AG04449 (cell line): ENCODE results near the gene SLC15A3.

Experiments
- CTCF ChIA-PET: fragments of 350-600 bp; formaldehyde crosslinking; extraction: SDS; loops from one replicate; lab custom pipeline; 2021; ENCODE audit warnings: antibody characterized with exemption; lab: Yijun Ruan, JAX
- POLR2A ChIA-PET: fragments of 400-600, 350-600 bp; formaldehyde crosslinking; extraction: SDS; loops from one replicate; lab custom pipeline; 2020; ENCODE audit warnings: antibody characterized with exemption, inconsistent platforms; lab: Yijun Ruan, JAX
- DNase-seq: peaks from one replicate; pipeline ENCODE4 v3.0.0-alpha.2; 2010; ENCODE audit warnings: low read depth, low spot score
- H3K4me3 ChIP-seq: 2 replicates; pipeline ENCODE4 v1.5.1; 2011; ENCODE audit warnings: low read depth, mild to moderate bottlenecking, control low read depth, low read length
- TF ChIP-seq, protein P1 (sequence below): IDR thresholded peaks from one replicate; pipeline ENCODE4 v1.5.1; 2011; ENCODE audit warnings: mild to moderate bottlenecking, moderate library complexity, low read length, control low read depth, inconsistent platforms; ENCODE audit not compliant: insufficient read depth; ENCODE audit errors: missing control alignments

The SLC15A3 gene

DNA sequence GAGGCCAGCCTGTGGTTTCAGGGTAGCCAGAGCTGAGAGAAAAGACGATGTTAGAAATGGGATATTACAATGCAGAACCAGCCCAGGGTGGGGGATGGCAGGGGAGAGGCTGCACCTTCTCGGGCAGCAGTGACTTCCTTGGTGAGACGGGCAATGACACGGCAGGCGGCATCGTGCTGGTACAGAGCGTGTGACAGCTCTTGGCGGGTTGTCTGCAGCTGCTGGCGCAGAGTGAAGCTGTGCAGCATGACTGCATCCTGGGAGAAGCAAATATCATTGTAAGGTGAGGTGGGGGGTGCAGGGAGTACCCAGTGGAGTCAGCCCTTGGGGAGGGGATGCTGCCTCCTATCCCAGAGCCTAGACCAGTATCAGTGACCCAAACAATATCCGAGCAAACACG, 49.4 kb downstream of the SLC15A3 start:
- DNase-seq: no peak
- TF ChIP-seq, protein P1, sequence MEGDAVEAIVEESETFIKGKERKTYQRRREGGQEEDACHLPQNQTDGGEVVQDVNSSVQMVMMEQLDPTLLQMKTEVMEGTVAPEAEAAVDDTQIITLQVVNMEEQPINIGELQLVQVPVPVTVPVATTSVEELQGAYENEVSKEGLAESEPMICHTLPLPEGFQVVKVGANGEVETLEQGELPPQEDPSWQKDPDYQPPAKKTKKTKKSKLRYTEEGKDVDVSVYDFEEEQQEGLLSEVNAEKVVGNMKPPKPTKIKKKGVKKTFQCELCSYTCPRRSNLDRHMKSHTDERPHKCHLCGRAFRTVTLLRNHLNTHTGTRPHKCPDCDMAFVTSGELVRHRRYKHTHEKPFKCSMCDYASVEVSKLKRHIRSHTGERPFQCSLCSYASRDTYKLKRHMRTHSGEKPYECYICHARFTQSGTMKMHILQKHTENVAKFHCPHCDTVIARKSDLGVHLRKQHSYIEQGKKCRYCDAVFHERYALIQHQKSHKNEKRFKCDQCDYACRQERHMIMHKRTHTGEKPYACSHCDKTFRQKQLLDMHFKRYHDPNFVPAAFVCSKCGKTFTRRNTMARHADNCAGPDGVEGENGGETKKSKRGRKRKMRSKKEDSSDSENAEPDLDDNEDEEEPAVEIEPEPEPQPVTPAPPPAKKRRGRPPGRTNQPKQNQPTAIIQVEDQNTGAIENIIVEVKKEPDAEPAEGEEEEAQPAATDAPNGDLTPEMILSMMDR: no peak
- ChIA-PET CTCF (interaction anchor here (1.2 to 26.0 kb wide), 7 partner anchors 8 to 271 kb away, joined by 3 to 1087 read pairs (median 15); partner anchors contain the start of genes CCDC86 and TMEM109), POLR2A (no interaction called here)
- H3K4me3 ChIP-seq: no peak overlapping the region

DNA sequence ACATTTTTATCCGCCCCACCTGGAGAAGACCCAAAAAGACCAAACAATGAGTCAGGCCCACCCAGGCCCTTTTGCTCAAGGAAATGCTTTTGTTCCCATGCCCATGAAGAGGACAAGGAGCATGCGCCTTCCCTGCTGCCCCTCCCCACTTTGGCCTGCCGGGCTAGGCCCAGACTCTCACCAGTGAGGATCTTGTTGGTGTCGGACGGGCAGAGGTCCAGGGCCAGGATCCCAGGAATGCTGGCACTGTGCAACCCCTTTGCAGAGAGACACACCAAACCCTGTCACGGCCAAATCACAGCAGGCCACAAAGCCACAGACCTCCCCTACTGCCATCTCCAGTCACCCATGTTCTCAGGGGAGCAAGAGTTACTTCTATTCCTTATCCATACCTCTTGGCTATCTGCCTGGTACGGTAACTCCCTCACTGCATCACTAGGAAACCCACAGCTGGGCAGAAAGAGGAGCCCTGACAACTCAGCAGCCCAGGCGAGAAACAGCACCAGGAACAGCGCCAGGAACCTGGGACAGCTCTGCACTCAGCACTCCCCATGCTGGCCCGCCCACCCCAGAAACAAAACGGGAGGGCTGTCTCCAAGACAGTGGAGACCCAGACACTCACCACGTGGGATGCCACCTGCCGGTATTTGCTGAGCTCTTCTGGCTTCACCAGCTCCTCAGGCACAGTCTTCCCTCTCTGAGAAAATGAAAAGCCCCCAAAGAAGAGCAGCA, 51.1 kb downstream of the SLC15A3 start:
- no peak for DNase-seq
- CTCF ChIA-PET: interaction anchor here (1.2 to 26.0 kb wide), 12 partner anchors 8 to 287 kb away, joined by 4 to 1087 read pairs (median 16); partner anchors contain the start of genes CCDC86, PTGDR2 and TMEM109
- TF ChIP-seq, protein P1: no peak
- no peak overlapping the region for H3K4me3 ChIP-seq
- POLR2A ChIA-PET: no interaction called here

DNA sequence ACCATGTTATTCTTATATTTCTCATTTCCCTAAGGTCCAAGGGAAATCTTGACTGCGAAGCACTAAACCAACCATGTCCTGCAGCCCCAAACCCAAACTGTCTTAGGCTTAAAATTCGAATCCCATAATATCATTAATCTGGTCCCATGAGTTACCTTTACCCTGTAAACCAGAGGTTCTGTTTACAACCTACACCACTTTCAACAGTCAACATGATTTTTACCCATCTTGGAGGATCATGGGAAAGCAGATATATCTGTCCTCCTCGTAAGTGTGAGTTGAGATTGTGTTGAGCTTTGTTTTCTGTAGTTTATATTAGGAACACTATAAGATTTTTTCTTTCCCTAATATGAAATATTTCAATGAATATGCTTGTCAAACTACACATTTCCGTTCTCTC, 52.0 kb downstream of the SLC15A3 start:
- TF ChIP-seq, protein P1: no peak
- POLR2A ChIA-PET: interaction anchor here (0.8 kb wide), 1 partner anchor 13 kb away, joined by 3 read pairs; no protein-coding TSS in a partner anchor
- CTCF ChIA-PET: interaction anchor here (0.7 to 26.0 kb wide), 32 partner anchors 7 to 288 kb away, joined by 3 to 1087 read pairs (median 6); partner anchors contain the start of genes CCDC86, MS4A10, PTGDR2 and TMEM109
- no peak for DNase-seq
- H3K4me3 ChIP-seq: no peak overlapping the region

DNA sequence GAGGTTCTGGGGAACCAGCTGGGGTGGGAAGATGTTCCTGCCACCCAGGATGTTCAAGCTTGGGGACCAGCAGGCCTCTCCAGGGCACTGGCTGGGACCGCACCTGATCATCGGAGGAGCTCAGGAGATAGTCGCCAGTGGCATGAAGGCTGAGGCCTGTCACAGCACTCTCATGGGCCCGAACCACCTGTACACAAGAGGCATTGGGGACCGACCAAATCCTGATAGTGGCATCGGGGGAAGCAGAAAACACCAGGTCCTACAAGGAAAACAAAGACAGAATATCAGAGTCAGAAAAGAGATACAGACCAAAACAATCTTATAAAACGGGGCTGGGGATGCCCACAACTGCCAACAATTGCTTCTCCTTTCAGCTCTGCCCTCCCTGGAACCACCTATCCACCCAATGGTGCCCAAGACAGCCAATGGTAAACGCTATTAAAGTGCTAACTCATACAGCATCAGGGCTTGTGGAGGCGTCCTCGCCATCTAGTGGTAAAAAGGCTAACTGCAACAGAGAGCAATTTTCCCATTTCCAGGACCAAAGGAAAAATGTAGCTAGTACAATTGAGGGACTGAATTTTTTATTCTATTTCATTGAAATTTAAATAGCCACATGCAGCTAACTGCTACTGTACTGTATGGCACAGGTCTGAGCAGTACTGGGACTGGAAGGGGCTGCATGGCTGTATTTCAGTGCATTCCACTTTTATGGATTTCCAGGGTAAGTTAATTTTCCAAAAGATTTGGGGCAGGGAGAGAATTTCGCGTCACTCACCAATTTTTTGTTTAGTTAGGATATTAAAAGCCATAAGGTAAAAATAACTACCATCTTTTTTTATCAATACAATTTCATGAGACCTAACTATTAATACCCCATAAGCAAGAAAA, 52.7 kb downstream of the SLC15A3 start:
- no peak overlapping the region for H3K4me3 ChIP-seq
- no peak for DNase-seq
- TF ChIP-seq, protein P1: peak; percentile 84
- ChIA-PET CTCF (interaction anchor here (0.6 to 26.0 kb wide), 39 partner anchors 8 to 276 kb away, joined by 3 to 1087 read pairs (median 5); partner anchors contain the start of genes CCDC86, MS4A10, PTGDR2 and TMEM109), POLR2A (interaction anchor here (0.8 kb wide), 1 partner anchor 12 kb away, joined by 3 read pairs; no protein-coding TSS in a partner anchor)

DNA sequence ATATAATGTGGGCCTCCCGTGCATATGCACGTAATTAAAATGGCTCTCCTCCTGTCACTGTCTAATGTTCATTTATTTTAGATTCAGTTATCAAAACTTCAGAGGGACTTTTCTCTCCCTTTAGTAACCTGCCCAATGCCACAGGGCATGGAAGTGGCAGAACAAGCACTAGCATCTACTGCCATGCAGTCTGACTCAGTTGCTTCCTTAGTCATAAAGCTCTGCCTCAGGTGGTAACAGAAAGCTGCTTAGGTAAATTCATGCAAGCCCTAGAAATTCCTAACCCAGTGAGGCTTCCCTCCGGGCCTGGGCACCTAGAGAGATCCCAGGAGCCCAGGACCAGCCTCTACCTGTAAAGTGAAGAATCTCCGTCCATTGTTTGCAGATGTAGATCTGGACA, 54.5 kb downstream of the SLC15A3 start:
- CTCF ChIA-PET: interaction anchor here (1.0 to 26.0 kb wide), 7 partner anchors 8 to 120 kb away, joined by 3 to 1087 read pairs (median 19); partner anchors contain the start of gene CCDC86

More for the DNA sequence above, 54.5 kb downstream of the SLC15A3 start:
- POLR2A ChIA-PET: no interaction called here
- no peak overlapping the region for H3K4me3 ChIP-seq
- TF ChIP-seq, protein P1: no peak
- no peak for DNase-seq
